Endothelial cell of umbilical vein (primary cell): ENCODE data around the gene MUC2.

ENCODE experiments used
- EZH2 ChIP-seq: IDR thresholded peaks from 2 replicates; pipeline ENCODE4 v1.6.1; 2012; ENCODE audit warnings: borderline replicate concordance, low read depth, mild to moderate bottlenecking, moderate library complexity, low read length, inconsistent platforms; ENCODE audit not compliant: severe bottlenecking
- POLR2A ChIP-seq: IDR thresholded peaks from 2 replicates; pipeline ENCODE4 v1.6.1; 2012; ENCODE audit warnings: low read depth, mild to moderate bottlenecking, control low read depth, low read length
- TF ChIP-seq, protein P1 (sequence below), 2 donors: IDR thresholded peaks; 1 replicate in 1 of 2; 2 replicates in 1 of 2; pipeline ENCODE4 v1.5.1; 2011; ENCODE audit warnings: low read length in 2 of 2, mild to moderate bottlenecking in 2 of 2, moderate library complexity in 2 of 2, control low read depth in 1 of 2, inconsistent platforms in 1 of 2, low read depth in 1 of 2; ENCODE audit not compliant: insufficient read depth in 1 of 2; ENCODE audit errors: extremely low read depth in 1 of 2

DNA sequence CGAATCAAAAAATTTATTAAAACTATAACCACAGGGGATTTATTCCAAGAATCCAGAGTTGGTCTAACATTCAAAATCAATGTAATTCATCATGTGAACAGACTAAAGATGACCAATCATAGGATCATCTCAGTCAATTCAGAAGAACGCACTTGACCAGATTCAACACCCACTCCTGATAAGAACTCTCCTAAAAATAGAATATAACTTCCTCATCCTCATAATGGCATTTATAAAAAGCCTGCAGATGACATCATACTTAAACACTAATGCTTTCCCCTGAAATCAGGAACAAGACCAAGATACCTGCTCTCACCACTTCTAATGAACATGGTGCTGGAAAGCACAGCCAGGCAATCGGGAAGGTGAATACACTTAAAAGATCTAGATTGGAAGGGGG lies 10.5 kb upstream of the MUC2 start:
- TF ChIP-seq, protein P1, sequence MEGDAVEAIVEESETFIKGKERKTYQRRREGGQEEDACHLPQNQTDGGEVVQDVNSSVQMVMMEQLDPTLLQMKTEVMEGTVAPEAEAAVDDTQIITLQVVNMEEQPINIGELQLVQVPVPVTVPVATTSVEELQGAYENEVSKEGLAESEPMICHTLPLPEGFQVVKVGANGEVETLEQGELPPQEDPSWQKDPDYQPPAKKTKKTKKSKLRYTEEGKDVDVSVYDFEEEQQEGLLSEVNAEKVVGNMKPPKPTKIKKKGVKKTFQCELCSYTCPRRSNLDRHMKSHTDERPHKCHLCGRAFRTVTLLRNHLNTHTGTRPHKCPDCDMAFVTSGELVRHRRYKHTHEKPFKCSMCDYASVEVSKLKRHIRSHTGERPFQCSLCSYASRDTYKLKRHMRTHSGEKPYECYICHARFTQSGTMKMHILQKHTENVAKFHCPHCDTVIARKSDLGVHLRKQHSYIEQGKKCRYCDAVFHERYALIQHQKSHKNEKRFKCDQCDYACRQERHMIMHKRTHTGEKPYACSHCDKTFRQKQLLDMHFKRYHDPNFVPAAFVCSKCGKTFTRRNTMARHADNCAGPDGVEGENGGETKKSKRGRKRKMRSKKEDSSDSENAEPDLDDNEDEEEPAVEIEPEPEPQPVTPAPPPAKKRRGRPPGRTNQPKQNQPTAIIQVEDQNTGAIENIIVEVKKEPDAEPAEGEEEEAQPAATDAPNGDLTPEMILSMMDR (IDR thresholded peaks at IDR 0.05; ENCODE audit: extremely low read depth in 1 of 2, insufficient read depth in 1 of 2, low read depth in 1 of 2, low read length in 2 of 2) = no peak
- no peak for TF ChIP-seq POLR2A
- TF ChIP-seq EZH2 = no peak
